H9 (cell line): ENCODE results near the gene STK11. TPM values are rescaled to one million over a fixed set of nuclear protein-coding genes. Genes with fewer than 3 reads are reported as not detected.
A peak's percentile ranks its signal among the peaks of the same experiment; 100 is the strongest.

Experiments
- DNase-seq: peaks from one replicate; pipeline ENCODE4 v3.0.0-alpha.2; 2017
- H2AFZ ChIP-seq: one replicate; pipeline ENCODE4 v1.6.1; 2013; ENCODE audit warnings: mild to moderate bottlenecking, low read length, control low read depth, moderate library complexity
- H2AK5ac ChIP-seq: 2 replicates; pipeline ENCODE4 v1.6.1; 2013; ENCODE audit warnings: low read length, control low read depth, mixed read lengths; ENCODE audit not compliant: insufficient read length
- H2BK120ac ChIP-seq: one replicate; pipeline ENCODE4 v1.6.1; 2013; ENCODE audit warnings: low read depth, mild to moderate bottlenecking, low read length, control low read depth, inconsistent platforms; ENCODE audit not compliant: poor library complexity, severe bottlenecking
- H2BK12ac ChIP-seq: 2 replicates; pipeline ENCODE4 v1.6.1; 2013; ENCODE audit warnings: low read length, control low read depth, mixed read lengths, low read depth; ENCODE audit not compliant: insufficient read length
- H2BK15ac ChIP-seq: 2 replicates; pipeline ENCODE4 v1.6.1; 2013; ENCODE audit warnings: low read depth, low read length, control low read depth
- H2BK20ac ChIP-seq: one replicate; pipeline ENCODE4 v1.6.1; 2013; ENCODE audit warnings: low read depth, mild to moderate bottlenecking, low read length, control low read depth, inconsistent platforms; ENCODE audit not compliant: poor library complexity, severe bottlenecking
- H2BK5ac ChIP-seq: 2 replicates; pipeline ENCODE4 v1.6.1; 2013; ENCODE audit warnings: low read length, control low read depth, mixed read lengths; ENCODE audit not compliant: insufficient read length
- H3K14ac ChIP-seq: 2 replicates; pipeline ENCODE4 v1.6.1; 2013; ENCODE audit warnings: low read length, control low read depth; ENCODE audit not compliant: insufficient read depth
- H3K18ac ChIP-seq: 2 replicates; pipeline ENCODE4 v1.6.1; 2013; ENCODE audit warnings: low read depth, mild to moderate bottlenecking, mixed read lengths, low read length, control low read depth; ENCODE audit not compliant: insufficient read length
- H3K23ac ChIP-seq: 2 replicates; pipeline ENCODE4 v1.6.1; 2013; ENCODE audit warnings: low read length, control low read depth, mixed read lengths, low read depth; ENCODE audit not compliant: insufficient read length
- H3K23me2 ChIP-seq: 2 replicates; pipeline ENCODE4 v1.6.1; 2013; ENCODE audit warnings: low read depth, mild to moderate bottlenecking, mixed read lengths, low read length, control low read depth; ENCODE audit not compliant: insufficient read length, poor library complexity, severe bottlenecking
- H3K27ac ChIP-seq: 2 replicates; pipeline ENCODE4 v1.5.1; 2013; ENCODE audit warnings: low read length, control low read depth, mixed read lengths, low read depth; ENCODE audit not compliant: insufficient read length
- H3K27me3 ChIP-seq: 2 replicates; pipeline ENCODE4 v1.6.1; 2013; ENCODE audit warnings: low read length, control low read depth, inconsistent platforms; ENCODE audit not compliant: insufficient read depth
- H3K4ac ChIP-seq: 2 replicates; pipeline ENCODE4 v1.6.1; 2013; ENCODE audit warnings: low read depth, mild to moderate bottlenecking, control low read depth, inconsistent platforms, low read length, moderate library complexity
- H3K4me1 ChIP-seq: 2 replicates; pipeline ENCODE4 v1.6.1; 2013; ENCODE audit warnings: low read length, control low read depth, inconsistent platforms; ENCODE audit not compliant: insufficient read depth
- H3K4me2 ChIP-seq: 2 replicates; pipeline ENCODE4 v1.6.1; 2013; ENCODE audit warnings: low read length, control low read depth, mixed read lengths; ENCODE audit not compliant: insufficient read length, insufficient read depth
- H3K56ac ChIP-seq: 2 replicates; pipeline ENCODE4 v1.6.1; 2013; ENCODE audit warnings: low read depth, mild to moderate bottlenecking, mixed read lengths, low read length, control low read depth; ENCODE audit not compliant: insufficient read length
- H3K79me1 ChIP-seq: 2 replicates; pipeline ENCODE4 v1.6.1; 2013; ENCODE audit warnings: low read depth, mild to moderate bottlenecking, moderate library complexity, low read length, control low read depth, inconsistent platforms; ENCODE audit not compliant: insufficient read depth, poor library complexity, severe bottlenecking
- H3K79me2 ChIP-seq: 2 replicates; pipeline ENCODE4 v1.6.1; 2013; ENCODE audit warnings: low read length, control low read depth, inconsistent platforms; ENCODE audit not compliant: insufficient read depth
- H3K9ac ChIP-seq: 2 replicates; pipeline ENCODE4 v1.6.1; 2013; ENCODE audit warnings: low read length, control low read depth, mixed read lengths; ENCODE audit not compliant: insufficient read length; ENCODE audit errors: extremely low read depth
- H3K9me3 ChIP-seq: one replicate; pipeline ENCODE4 v1.6.1; 2013; ENCODE audit warnings: low read depth, low read length, inconsistent platforms; ENCODE audit not compliant: control insufficient read depth
- H3T11ph ChIP-seq: one replicate; pipeline ENCODE4 v1.6.1; 2013; ENCODE audit warnings: mild to moderate bottlenecking, low read length, control low read depth, inconsistent platforms
- H4K20me1 ChIP-seq: one replicate; pipeline ENCODE4 v1.6.1; 2013; ENCODE audit not compliant: control insufficient read depth, insufficient read length, insufficient read depth
- H4K5ac ChIP-seq: 2 replicates; pipeline ENCODE4 v1.6.1; 2013; ENCODE audit warnings: low read depth, mild to moderate bottlenecking, mixed read lengths, low read length, control low read depth; ENCODE audit not compliant: insufficient read length
- H4K8ac ChIP-seq: replicated peaks from 2 replicates; pipeline ENCODE4 v1.6.1; 2013; ENCODE audit warnings: low read length, control low read depth, mixed read lengths, low read depth; ENCODE audit not compliant: insufficient read length
- H4K91ac ChIP-seq: 2 replicates; pipeline ENCODE4 v1.6.1; 2013; ENCODE audit warnings: low read depth, mild to moderate bottlenecking, moderate library complexity, mixed read lengths, low read length, control low read depth; ENCODE audit not compliant: insufficient read length
- H3K27ac Mint-ChIP-seq, 3 experiments: 2 replicates in 2 of 3; 3 replicates in 1 of 3; pipeline ENCODE4 v1.8.0; 2020 to 2021; ENCODE audit warnings: mixed read lengths in 3 of 3, mild to moderate bottlenecking in 1 of 3, moderate library complexity in 1 of 3
- H3K27me3 Mint-ChIP-seq: 2 replicates; pipeline ENCODE4 v1.8.0; 2021; ENCODE audit warnings: low read depth, mild to moderate bottlenecking, moderate library complexity, mixed read lengths
- H3K36me3 Mint-ChIP-seq, 3 experiments: 2 replicates in 2 of 3; 3 replicates in 1 of 3; pipeline ENCODE4 v1.8.0; 2020 to 2021; ENCODE audit warnings: low read depth in 3 of 3, mixed read lengths in 3 of 3; ENCODE audit not compliant: insufficient read depth in 1 of 3
- H3K4me1 Mint-ChIP-seq, 2 experiments: 2 replicates each; pipeline ENCODE4 v1.8.0; 2020; ENCODE audit warnings: mixed read lengths in 2 of 2
- H3K4me3 Mint-ChIP-seq, 2 experiments: 2 replicates in 1 of 2; 3 replicates in 1 of 2; pipeline ENCODE4 v1.8.0; 2020 to 2021; ENCODE audit warnings: mild to moderate bottlenecking in 2 of 2, mixed read lengths in 2 of 2, moderate library complexity in 1 of 2
- H3K9me3 Mint-ChIP-seq, 2 experiments: 2 replicates in 1 of 2; 3 replicates in 1 of 2; pipeline ENCODE4 v1.8.0; 2020; ENCODE audit warnings: mild to moderate bottlenecking in 2 of 2, mixed read lengths in 2 of 2, moderate library complexity in 1 of 2
- WGBS: extraction: QIAGEN DNeasy Blood & Tissue Kit; methylation state at CpG from one replicate; pipeline ENCODE4 v1.1.7; 2013; ENCODE audit warnings: missing lambda C conversion rate, low lambda C conversion rate, mixed read lengths; ENCODE audit not compliant: insufficient read length; ENCODE audit errors: extremely low coverage; 5-methylcytosine and 5-hydroxymethylcytosine counted together
- total RNA-seq: library from RNA; stranded (reverse); gene quantifications from 2 replicates; pipeline ENCODE4 v1.2.1, GENCODE V29; 2021
- TF ChIP-seq, protein P1 (sequence below): fragments of 200-600 bp; sonication (generic); conservative IDR thresholded peaks from 3 replicates; pipeline ENCODE4 v1.8.0; 2021; ENCODE audit warnings: antibody characterized with exemption, mild to moderate bottlenecking

Gene STK11
- total RNA-seq, 1 experiment from 2014 or later, result 74.3 TPM

DNA sequence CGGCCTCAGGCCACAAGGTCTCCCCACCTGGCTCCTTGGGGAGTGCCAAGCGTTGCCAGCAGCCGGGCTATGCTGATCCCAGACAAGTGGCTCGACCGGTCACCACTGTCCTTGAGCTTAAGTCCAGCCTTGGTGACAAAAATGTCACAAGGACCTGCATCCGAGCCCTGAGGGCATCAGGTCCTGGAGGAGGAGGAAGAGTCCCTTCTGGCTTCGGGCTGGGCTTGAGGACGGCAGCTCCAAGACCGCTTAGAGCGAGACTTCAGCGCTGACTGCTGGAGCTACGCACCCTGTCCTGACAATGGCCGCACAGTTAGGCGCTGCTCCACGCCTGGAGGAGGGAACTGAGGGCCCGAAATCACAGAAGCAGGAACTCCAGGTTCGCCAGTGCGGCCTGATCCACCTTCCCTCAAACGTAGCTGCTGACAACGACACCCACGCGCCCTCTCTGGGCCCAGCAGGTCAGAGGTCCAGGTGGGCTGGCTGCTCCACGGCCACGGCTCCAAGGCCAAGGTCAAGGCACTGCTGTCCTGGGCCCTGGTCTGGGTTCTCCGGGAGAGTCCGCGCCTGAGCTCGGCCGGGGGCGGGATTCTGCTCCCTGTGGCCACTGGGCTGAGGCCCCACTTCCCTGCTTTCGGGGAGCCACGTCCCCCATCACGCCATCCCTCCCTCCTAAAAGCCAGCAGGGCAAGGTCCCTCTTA is 38.6 kb upstream of the STK11 start:
- Histone ChIP-seq H3K18ac (no peak overlapping the region), H4K5ac (no peak overlapping the region), H4K8ac (no peak overlapping the region), H4K20me1 (peaks cover 5% of the 10 kb centered on the region), H2BK20ac (no peak overlapping the region), H3K23ac (no peak overlapping the region), H2AFZ (no peak overlapping the region), H3K4me2 (no peak overlapping the region), H3K14ac (no peak overlapping the region; the same call in 1 of the 2 replicates), H3K27ac (no peak overlapping the region), H3K9me3 (no peaks in the 10 kb centered on the region), H4K91ac (no peak overlapping the region), H3K27me3 (no peaks in the 10 kb centered on the region), H3K4ac (no peak overlapping the region), H3K56ac (no peak overlapping the region), H3K79me1 (peaks cover 3% of the 10 kb centered on the region), H3K9ac (no peak overlapping the region), H2BK5ac (no peak overlapping the region), H3K23me2 (no peaks in the 10 kb centered on the region), H3K4me1 (no peaks in the 10 kb centered on the region), H2BK12ac (no peak overlapping the region), H3T11ph (no peak overlapping the region), H3K79me2 (peaks cover 12% of the 10 kb centered on the region; the same call in 1 of the 2 replicates), H2AK5ac (no peak overlapping the region), H2BK15ac (no peak overlapping the region), H2BK120ac (no peak overlapping the region)
- no peaks in the 10 kb centered on the region for H3K9me3 Mint-ChIP-seq
- H3K27me3 Mint-ChIP-seq, result no peaks in the 10 kb centered on the region; the same call in 1 of the 2 replicates
- no CpG with 5 or more reads among the region's 33 CpGs for WGBS
- TF ChIP-seq, protein P1, sequence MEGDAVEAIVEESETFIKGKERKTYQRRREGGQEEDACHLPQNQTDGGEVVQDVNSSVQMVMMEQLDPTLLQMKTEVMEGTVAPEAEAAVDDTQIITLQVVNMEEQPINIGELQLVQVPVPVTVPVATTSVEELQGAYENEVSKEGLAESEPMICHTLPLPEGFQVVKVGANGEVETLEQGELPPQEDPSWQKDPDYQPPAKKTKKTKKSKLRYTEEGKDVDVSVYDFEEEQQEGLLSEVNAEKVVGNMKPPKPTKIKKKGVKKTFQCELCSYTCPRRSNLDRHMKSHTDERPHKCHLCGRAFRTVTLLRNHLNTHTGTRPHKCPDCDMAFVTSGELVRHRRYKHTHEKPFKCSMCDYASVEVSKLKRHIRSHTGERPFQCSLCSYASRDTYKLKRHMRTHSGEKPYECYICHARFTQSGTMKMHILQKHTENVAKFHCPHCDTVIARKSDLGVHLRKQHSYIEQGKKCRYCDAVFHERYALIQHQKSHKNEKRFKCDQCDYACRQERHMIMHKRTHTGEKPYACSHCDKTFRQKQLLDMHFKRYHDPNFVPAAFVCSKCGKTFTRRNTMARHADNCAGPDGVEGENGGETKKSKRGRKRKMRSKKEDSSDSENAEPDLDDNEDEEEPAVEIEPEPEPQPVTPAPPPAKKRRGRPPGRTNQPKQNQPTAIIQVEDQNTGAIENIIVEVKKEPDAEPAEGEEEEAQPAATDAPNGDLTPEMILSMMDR, result no peak
- peaks cover 19 to 28% of the 10 kb centered on the region in 2 experiments for H3K4me1 Mint-ChIP-seq
- peaks cover 1 to 12% (median 7%) of the 10 kb centered on the region in 3 experiments for H3K36me3 Mint-ChIP-seq
- no peak for DNase-seq
- peak overlapping the region in 1 of 3 experiments; percentile 18; a peak in 2 of 7 replicates for H3K27ac Mint-ChIP-seq
- H3K4me3 Mint-ChIP-seq, result no peak overlapping the region
